Activated CD8-positive, alpha-beta T cell treated with anti-CD3 and anti-CD28 coated beads for 36 hours (primary cell): Measurements from ENCODE around the gene MAN1B1. TPM values are rescaled to one million over a fixed set of nuclear protein-coding genes. Genes with fewer than 3 reads are reported as not detected.

ENCODE experiments used
- ATAC-seq: fragments of 200-7000 bp; cut with Tn5 transposase; one replicate; pipeline ENCODE4 v1.10.0; 2021; ENCODE audit warnings: mild to moderate bottlenecking, moderate library complexity
- CTCF ChIA-PET: fragments of 350-600 bp; sonication (Branson Sonifier 250); formaldehyde crosslinking; loops from one replicate; lab custom pipeline; 2021; ENCODE audit warnings: antibody characterized with exemption; lab: Charles Lee
- POLR2A ChIA-PET: fragments of 350-600 bp; sonication (Branson Sonifier 250); formaldehyde crosslinking; loops from one replicate; lab custom pipeline; 2021; ENCODE audit warnings: antibody characterized with exemption; lab: Charles Lee
- DNase-seq: peaks from one replicate; pipeline ENCODE4 v3.0.0-alpha.2; 2020
- H3K27ac Mint-ChIP-seq: one replicate; pipeline ENCODE4 v1.8.0; 2021; ENCODE audit warnings: mild to moderate bottlenecking, mixed read lengths
- H3K27me3 Mint-ChIP-seq: one replicate; pipeline ENCODE4 v1.8.0; 2021; ENCODE audit warnings: mixed read lengths
- H3K36me3 Mint-ChIP-seq: one replicate; pipeline ENCODE4 v1.8.0; 2021; ENCODE audit warnings: low read depth, mixed read lengths
- H3K4me1 Mint-ChIP-seq: one replicate; pipeline ENCODE4 v1.8.0; 2021; ENCODE audit warnings: low read depth, mixed read lengths
- H3K4me3 Mint-ChIP-seq: one replicate; pipeline ENCODE4 v1.8.0; 2021; ENCODE audit warnings: mild to moderate bottlenecking, moderate library complexity, mixed read lengths
- H3K9me3 Mint-ChIP-seq: one replicate; pipeline ENCODE4 v1.8.0; 2021; ENCODE audit warnings: mixed read lengths
- intact Hi-C: fragments of 100-400 bp; cut with micrococcal nuclease; formaldehyde crosslinking; loops from one replicate; pipeline ENCODE4 v1.10.0; 2022
- total RNA-seq, 2 experiments: library from RNA; stranded (reverse); gene quantifications; one replicate each; pipeline ENCODE4 v1.2.3, GENCODE V29; 2021
- TF ChIP-seq, protein P1 (sequence below): fragments of 200-600 bp; IDR thresholded peaks from one replicate; pipeline ENCODE4 v1.8.0; 2022; ENCODE audit warnings: antibody characterized with exemption, mild to moderate bottlenecking

MAN1B1 gene
- total RNA-seq, 2 experiments from 2014 or later: 31.1 to 33.2 TPM

DNA sequence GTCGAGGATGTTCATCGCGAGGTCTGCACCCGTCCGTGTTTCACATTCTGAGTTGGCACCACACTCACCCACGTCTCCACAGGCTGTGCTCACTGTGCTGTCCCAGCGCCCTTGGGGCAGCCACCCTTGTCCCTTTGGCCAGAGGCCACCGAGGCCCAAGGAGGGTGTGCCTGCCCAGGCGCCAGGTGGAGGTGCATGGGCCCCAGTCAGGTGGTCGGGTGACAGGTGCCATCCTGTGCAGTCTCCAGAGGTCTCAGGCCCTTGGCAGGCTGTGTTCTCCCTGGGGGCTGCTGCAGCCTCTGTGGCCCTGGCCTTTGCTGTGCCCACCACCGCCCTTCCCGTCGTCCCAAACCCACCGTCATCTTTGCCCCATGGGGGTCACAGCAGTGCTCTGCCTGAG lies 12.4 kb downstream of the MAN1B1 start:
- Mint-ChIP-seq H3K27me3 (no peaks in the 10 kb centered on the region), H3K4me3 (no peak overlapping the region), H3K9me3 (no peaks in the 10 kb centered on the region), H3K27ac (no peak overlapping the region), H3K4me1 (peaks cover 21% of the 10 kb centered on the region), H3K36me3 (peaks cover 19% of the 10 kb centered on the region)
- intact Hi-C loops: no loop called here
- ChIA-PET POLR2A (interaction anchor here (0.7 kb wide), 1 partner anchor 8 kb away, joined by 3 read pairs; no protein-coding TSS in a partner anchor), CTCF (interaction anchor here (0.6 kb wide), 1 partner anchor 311 kb away, joined by 3 read pairs; no protein-coding TSS in a partner anchor)
- ATAC-seq (no peak), DNase-seq (no peak)
- TF ChIP-seq, protein P1, sequence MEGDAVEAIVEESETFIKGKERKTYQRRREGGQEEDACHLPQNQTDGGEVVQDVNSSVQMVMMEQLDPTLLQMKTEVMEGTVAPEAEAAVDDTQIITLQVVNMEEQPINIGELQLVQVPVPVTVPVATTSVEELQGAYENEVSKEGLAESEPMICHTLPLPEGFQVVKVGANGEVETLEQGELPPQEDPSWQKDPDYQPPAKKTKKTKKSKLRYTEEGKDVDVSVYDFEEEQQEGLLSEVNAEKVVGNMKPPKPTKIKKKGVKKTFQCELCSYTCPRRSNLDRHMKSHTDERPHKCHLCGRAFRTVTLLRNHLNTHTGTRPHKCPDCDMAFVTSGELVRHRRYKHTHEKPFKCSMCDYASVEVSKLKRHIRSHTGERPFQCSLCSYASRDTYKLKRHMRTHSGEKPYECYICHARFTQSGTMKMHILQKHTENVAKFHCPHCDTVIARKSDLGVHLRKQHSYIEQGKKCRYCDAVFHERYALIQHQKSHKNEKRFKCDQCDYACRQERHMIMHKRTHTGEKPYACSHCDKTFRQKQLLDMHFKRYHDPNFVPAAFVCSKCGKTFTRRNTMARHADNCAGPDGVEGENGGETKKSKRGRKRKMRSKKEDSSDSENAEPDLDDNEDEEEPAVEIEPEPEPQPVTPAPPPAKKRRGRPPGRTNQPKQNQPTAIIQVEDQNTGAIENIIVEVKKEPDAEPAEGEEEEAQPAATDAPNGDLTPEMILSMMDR: no peak

DNA sequence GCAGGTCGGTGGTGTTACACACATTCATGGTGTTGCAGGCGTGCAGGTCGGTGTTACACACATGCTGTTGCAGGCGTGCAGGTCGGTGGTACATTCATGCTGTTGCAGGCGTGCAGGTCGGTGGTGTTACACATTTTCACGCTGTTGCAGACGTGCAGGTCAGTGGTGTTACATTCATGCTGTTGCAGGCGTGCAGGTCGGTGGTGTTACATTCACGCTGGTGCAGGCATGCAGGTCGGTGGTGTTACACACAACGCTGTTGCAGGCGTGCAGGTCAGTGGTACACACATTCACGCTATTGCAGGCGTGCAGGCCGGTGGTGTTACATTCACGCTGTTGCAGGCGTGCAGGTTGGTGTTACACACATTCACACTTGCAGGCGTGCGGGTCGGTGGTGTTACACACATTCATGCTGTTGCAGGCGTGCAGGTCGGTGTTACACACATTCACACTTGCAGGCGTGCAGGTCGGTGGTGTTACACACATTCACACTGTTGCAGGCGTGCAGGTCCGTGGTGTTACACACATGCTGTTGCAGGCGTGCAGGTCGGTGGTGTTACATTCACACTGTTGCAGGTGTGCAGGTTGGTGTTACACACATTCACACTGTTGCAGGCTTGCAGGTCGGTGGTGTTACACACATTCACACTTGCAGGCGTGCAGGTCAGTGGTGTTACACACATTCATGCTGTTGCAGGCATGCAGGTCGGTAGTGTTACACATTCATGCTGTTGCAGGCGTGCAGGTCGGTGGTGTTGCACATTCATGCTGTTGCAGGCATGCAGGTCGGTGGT lies 16.6 kb downstream of the MAN1B1 start:
- Mint-ChIP-seq H3K36me3 (peaks cover 10% of the 10 kb centered on the region), H3K4me3 (no peak overlapping the region), H3K4me1 (no peaks in the 10 kb centered on the region), H3K9me3 (no peaks in the 10 kb centered on the region), H3K27me3 (no peaks in the 10 kb centered on the region), H3K27ac (no peak overlapping the region)
- TF ChIP-seq, protein P1: no peak
- DNase-seq: no peak
- CTCF ChIA-PET: no interaction called here
- intact Hi-C loops: no loop called here
- ATAC-seq: no peak
- POLR2A ChIA-PET: no interaction called here

DNA sequence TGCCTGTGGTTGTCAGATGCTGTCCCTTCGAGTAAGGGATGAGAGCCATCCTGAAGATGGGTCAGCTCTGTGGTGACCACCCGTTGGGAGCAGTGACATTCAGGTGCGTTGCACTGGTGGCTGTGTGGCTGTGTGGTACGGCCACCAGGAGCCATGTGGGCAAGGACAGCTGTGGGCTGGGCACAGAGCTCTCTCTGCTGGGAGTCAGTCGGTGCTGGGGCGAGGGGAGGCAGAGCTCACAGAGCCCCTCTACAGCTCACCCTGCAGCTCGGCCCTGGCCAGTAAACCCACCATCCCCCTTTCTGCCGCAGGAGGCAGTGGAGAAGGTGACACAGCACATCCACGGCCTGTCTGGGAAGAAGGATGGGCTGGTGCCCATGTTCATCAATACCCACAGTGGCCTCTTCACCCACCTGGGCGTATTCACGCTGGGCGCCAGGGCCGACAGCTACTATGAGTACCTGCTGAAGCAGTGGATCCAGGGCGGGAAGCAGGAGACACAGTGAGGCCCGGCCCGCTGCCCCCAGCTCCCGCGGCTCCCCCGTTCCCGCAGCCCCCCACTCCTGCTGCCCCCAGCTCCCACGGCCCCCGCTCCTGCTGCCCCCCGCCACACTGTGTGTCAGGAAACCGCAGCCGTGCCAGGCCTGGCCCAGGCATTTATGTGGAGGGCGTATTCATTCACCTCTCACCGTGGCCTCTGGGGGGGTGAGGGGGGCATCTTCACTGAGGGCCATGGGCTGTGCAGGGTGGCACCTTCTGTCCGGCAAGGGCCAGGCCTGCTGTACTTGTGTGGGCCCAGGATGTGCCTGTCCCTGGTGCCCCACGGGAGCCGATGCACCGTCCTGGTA lies 19.3 kb downstream of the MAN1B1 start:
- ATAC-seq: no peak
- H3K27me3 Mint-ChIP-seq: no peaks in the 10 kb centered on the region
- intact Hi-C loops: no loop called here
- H3K4me3 Mint-ChIP-seq: no peak overlapping the region
- no peak for DNase-seq
- POLR2A ChIA-PET: interaction anchor here (1.3 to 1.4 kb wide), 2 partner anchors 10 to 24 kb away, joined by 5 to 6 read pairs; no protein-coding TSS in a partner anchor
- H3K4me1 Mint-ChIP-seq: no peaks in the 10 kb centered on the region
- CTCF ChIA-PET: interaction anchor here (1.3 kb wide), 1 partner anchor 108 kb away, joined by 3 read pairs; no protein-coding TSS in a partner anchor
- peaks cover 10% of the 10 kb centered on the region for H3K36me3 Mint-ChIP-seq
- no peak overlapping the region for H3K27ac Mint-ChIP-seq
- no peaks in the 10 kb centered on the region for H3K9me3 Mint-ChIP-seq
- TF ChIP-seq, protein P1: no peak

DNA sequence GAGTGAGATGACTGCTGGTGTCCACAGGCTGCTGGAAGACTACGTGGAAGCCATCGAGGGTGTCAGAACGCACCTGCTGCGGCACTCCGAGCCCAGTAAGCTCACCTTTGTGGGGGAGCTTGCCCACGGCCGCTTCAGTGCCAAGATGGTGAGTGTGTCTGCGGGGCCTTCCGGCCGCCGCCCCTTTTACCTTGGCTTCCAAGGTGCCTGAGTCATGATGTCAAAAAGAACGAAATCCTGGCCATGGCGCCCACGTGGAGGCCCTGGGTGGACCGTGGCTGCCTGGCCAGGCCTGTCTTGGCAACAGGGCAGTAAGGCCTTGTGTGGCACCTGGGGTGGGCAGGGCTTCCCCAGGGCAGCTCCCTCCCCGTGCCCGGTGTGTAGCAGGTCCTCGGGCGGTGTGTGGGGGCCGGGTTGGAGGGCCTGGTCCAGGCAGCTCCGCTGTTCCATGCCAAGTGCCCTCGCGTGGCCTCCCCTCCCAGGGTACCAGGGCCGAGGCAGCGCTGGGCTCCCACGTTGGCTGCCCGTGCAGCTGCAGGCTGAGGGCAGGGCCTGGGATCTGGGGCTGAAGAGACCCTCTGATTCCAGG lies 20.0 kb downstream of the MAN1B1 start:
- Mint-ChIP-seq H3K4me3 (no peak overlapping the region), H3K9me3 (no peaks in the 10 kb centered on the region), H3K36me3 (peaks cover 10% of the 10 kb centered on the region), H3K27ac (no peak overlapping the region), H3K4me1 (no peaks in the 10 kb centered on the region), H3K27me3 (no peaks in the 10 kb centered on the region)
- TF ChIP-seq, protein P1: no peak
- intact Hi-C loops: no loop called here
- POLR2A ChIA-PET: interaction anchor here (0.5 to 1.4 kb wide), 4 partner anchors 8 to 88 kb away, joined by 3 to 6 read pairs (median 3); no protein-coding TSS in a partner anchor
- CTCF ChIA-PET: interaction anchor here (1.2 to 1.3 kb wide), 2 partner anchors 37 to 107 kb away, joined by 3 read pairs; partner anchors contain the start of gene SAPCD2
- DNase-seq (no peak), ATAC-seq (no peak)
